ENCODE measurements around the gene BHLHE40.

DNA sequence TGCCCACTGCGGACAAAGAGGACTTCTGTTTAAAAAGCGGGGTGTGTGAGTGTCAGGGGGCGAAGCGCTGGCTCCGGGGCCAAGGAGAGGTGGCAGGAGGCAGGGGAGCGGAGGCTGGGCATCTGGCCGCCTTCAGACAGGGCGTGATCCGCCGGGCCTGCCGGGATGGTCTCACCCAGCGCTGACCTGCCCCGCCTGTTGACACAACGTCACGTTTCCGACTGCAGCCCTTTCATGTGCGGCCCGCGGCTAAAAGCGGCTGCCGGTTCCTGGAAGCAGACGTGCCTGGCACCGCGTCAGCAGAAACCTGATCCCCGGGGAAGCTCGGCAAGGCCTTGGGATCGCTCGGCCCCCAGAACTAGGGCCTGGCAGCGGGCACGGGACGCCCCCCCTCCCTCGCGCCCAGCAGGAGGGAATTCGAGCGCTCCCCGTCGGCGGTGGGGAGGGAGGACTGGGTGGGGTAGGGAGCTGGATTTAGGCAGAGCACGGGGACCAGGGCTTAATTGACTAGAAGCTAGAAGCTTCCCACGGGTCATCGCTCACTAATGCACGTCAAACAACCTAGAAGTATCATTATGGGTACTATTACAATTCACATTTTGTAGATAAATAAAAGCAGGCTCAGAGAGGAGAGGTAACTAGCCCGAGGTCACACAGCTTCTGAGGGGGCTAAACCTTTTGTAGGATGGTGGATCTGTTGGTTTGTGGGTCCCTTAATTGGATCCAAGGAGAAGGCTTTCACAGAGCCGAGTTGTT lies 7.7 kb downstream of the BHLHE40 start:
- TF ChIP-seq, protein P1, sequence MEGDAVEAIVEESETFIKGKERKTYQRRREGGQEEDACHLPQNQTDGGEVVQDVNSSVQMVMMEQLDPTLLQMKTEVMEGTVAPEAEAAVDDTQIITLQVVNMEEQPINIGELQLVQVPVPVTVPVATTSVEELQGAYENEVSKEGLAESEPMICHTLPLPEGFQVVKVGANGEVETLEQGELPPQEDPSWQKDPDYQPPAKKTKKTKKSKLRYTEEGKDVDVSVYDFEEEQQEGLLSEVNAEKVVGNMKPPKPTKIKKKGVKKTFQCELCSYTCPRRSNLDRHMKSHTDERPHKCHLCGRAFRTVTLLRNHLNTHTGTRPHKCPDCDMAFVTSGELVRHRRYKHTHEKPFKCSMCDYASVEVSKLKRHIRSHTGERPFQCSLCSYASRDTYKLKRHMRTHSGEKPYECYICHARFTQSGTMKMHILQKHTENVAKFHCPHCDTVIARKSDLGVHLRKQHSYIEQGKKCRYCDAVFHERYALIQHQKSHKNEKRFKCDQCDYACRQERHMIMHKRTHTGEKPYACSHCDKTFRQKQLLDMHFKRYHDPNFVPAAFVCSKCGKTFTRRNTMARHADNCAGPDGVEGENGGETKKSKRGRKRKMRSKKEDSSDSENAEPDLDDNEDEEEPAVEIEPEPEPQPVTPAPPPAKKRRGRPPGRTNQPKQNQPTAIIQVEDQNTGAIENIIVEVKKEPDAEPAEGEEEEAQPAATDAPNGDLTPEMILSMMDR (IDR thresholded peaks at IDR 0.05; ENCODE audit: poor library complexity, severe bottlenecking): no peak
- no peak for TF ChIP-seq EP300 (conservative IDR thresholded peaks at IDR 0.05; ENCODE audit: poor library complexity, severe bottlenecking)
- TF ChIP-seq MXI1 (conservative IDR thresholded peaks at IDR 0.05; ENCODE audit: poor library complexity, severe bottlenecking): no peak
- no peak for TF ChIP-seq EZH2 (IDR thresholded peaks at IDR 0.05; ENCODE audit: borderline replicate concordance, insufficient read depth, low read length, poor library complexity, severe bottlenecking)
- no peak for TF ChIP-seq TAF1 (IDR thresholded peaks at IDR 0.05; ENCODE audit: low read depth)

Measured in neural cell (in vitro differentiated cells).